Muscle layer of duodenum (tissue), 2 donors: Measurements from ENCODE around the gene JAKMIP1.
"Not testable (repeated sequence)": the region's sequence is repeated elsewhere in the genome, so short reads cannot be mapped to it uniquely, and the experiment has no call there.

ENCODE experiments used
- H3K27ac ChIP-seq: one replicate; pipeline ENCODE4 v1.7.0; 2013; ENCODE audit warnings: mild to moderate bottlenecking, low read length
- H3K27me3 ChIP-seq: one replicate; pipeline ENCODE4 v1.7.0; 2013; ENCODE audit warnings: low read depth, mild to moderate bottlenecking, control low read depth, low read length
- H3K36me3 ChIP-seq, 2 donors: one replicate each; pipeline ENCODE4 v1.7.0; 2013; ENCODE audit warnings: low read length in 2 of 2, control low read depth in 1 of 2, mild to moderate bottlenecking in 1 of 2; ENCODE audit not compliant: insufficient read depth in 2 of 2, control insufficient read depth in 1 of 2
- H3K4me1 ChIP-seq, 2 donors: one replicate each; pipeline ENCODE4 v1.7.0; 2013; ENCODE audit warnings: low read length in 2 of 2, mild to moderate bottlenecking in 2 of 2, control low read depth in 1 of 2, moderate library complexity in 1 of 2; ENCODE audit not compliant: insufficient read depth in 2 of 2, control insufficient read depth in 1 of 2
- H3K4me3 ChIP-seq, 2 donors: one replicate each; pipeline ENCODE4 v1.7.0; 2013; ENCODE audit warnings: low read length in 2 of 2, low read depth in 1 of 2, mild to moderate bottlenecking in 1 of 2
- H3K9me3 ChIP-seq, 2 donors: one replicate each; pipeline ENCODE4 v1.7.0; 2013; ENCODE audit warnings: low read length in 2 of 2, control low read depth in 1 of 2, mild to moderate bottlenecking in 1 of 2; ENCODE audit not compliant: control insufficient read depth in 1 of 2
- donor health status: healthy.

JAKMIP1 gene

DNA sequence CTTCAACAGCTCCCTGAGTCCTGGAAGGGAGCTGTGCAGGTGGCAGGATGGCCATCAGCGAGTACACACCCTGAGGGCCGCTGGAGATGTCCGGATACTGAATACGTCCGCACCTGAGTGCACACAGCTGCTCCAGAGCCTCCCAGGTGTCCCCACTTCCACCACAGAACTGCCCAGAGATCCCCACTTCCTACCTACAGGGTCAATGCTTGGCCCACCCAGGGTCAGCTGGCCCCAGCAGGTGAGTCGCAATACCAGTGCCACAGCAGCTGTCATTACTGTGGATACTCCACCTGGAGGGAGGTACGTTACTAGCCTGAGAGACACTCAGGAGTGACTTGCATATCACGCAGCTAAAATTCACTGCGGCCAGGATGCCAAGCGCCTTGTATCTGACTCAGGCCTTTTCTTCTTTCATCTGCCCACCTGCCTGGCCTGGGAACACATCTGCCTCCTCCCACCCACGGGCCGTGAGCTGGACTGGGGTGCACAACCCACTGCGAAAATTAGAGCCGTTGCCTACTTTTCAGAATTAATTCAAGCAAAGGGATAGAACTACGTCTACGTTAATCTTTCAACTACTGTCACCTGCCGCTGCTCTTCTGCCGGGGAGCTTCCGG, 191.5 kb downstream of the JAKMIP1 start:
- Histone ChIP-seq H3K9me3 (no peaks in the 10 kb centered on the region), H3K27me3 (no peaks in the 10 kb centered on the region), H3K36me3 (no peaks in the 10 kb centered on the region), H3K4me1 (no peaks in the 10 kb centered on the region), H3K4me3 (no peak overlapping the region), H3K27ac (no peak overlapping the region)

- H3K4me1 ChIP-seq = no peaks in the 10 kb centered on the region
- H3K9me3 ChIP-seq = no peaks in the 10 kb centered on the region
- H3K4me3 ChIP-seq = no peak overlapping the region
- no peaks in the 10 kb centered on the region for H3K36me3 ChIP-seq
- no peak overlapping the region for H3K27ac ChIP-seq
- no peaks in the 10 kb centered on the region for H3K27me3 ChIP-seq
Measured at GRCh38 chr4:6008092-6008551, 192.2 kb downstream of the JAKMIP1 start.

- H3K27me3 ChIP-seq = no peaks in the 10 kb centered on the region
- no peak overlapping the region for H3K4me3 ChIP-seq
- no peaks in the 10 kb centered on the region for H3K4me1 ChIP-seq
- H3K9me3 ChIP-seq = no peaks in the 10 kb centered on the region
- no peaks in the 10 kb centered on the region for H3K36me3 ChIP-seq
- no peak overlapping the region for H3K27ac ChIP-seq
Measured at GRCh38 chr4:6005175-6005574, 195.2 kb downstream of the JAKMIP1 start.

GRCh38 chr4:6003485-6003884, 196.9 kb downstream of the JAKMIP1 start:
- not testable (repeated sequence) for H3K36me3 ChIP-seq, H3K27me3 ChIP-seq

GRCh38 chr4:6002926-6003325, 197.4 kb downstream of the JAKMIP1 start:
- Histone ChIP-seq H3K4me1 (no peaks in the 10 kb centered on the region), H3K27ac (no peak overlapping the region), H3K27me3 (no peaks in the 10 kb centered on the region), H3K36me3 (no peaks in the 10 kb centered on the region), H3K9me3 (no peaks in the 10 kb centered on the region), H3K4me3 (no peak overlapping the region)

More at GRCh38 chr4:6003485-6003884, 196.9 kb downstream of the JAKMIP1 start:
- not testable (repeated sequence) for H3K4me3 ChIP-seq, H3K4me1 ChIP-seq, H3K9me3 ChIP-seq, H3K27ac ChIP-seq

GRCh38 chr4:6002492-6002833, 197.9 kb downstream of the JAKMIP1 start:
- no peaks in the 10 kb centered on the region for H3K9me3 ChIP-seq
- H3K4me3 ChIP-seq = no peak overlapping the region
- H3K4me1 ChIP-seq = no peaks in the 10 kb centered on the region
- no peak overlapping the region for H3K27ac ChIP-seq
- no peaks in the 10 kb centered on the region for H3K36me3 ChIP-seq
- H3K27me3 ChIP-seq = no peaks in the 10 kb centered on the region

GRCh38 chr4:6001680-6002491, 198.5 kb downstream of the JAKMIP1 start:
- no peaks in the 10 kb centered on the region for H3K27me3 ChIP-seq
- H3K27ac ChIP-seq = no peak overlapping the region
- no peaks in the 10 kb centered on the region for H3K4me1 ChIP-seq
- no peak overlapping the region for H3K4me3 ChIP-seq
- H3K9me3 ChIP-seq = no peaks in the 10 kb centered on the region
- no peaks in the 10 kb centered on the region for H3K36me3 ChIP-seq

DNA sequence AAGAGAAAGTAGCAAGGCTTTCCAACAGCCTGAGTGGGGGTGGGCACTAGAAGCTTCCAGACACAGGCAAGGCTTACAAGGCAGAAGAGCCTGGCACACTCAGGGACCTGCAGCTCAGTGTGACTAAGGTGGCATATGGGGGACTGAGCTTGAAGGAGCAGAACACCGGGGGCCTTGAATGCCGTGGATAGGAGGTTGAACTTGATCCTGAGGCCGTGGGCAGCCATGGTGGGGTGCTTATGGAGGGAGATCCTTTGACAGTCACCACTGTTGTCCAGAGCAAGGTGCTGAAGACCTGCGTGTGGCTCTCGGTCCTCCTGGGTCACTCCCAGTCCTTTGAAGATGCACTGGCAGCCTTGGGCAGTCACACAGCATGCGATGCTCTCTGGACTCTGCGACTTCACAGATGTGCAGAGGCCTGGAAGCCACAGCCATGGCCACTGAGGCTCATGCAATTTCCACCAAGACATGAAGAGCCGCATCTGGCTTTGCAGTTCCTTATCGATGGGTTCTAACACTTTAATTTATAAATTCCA, 200.5 kb downstream of the JAKMIP1 start:
- Histone ChIP-seq H3K4me3 (no peak overlapping the region), H3K9me3 (no peaks in the 10 kb centered on the region), H3K4me1 (no peaks in the 10 kb centered on the region), H3K36me3 (no peaks in the 10 kb centered on the region), H3K27me3 (no peaks in the 10 kb centered on the region), H3K27ac (no peak overlapping the region)

DNA sequence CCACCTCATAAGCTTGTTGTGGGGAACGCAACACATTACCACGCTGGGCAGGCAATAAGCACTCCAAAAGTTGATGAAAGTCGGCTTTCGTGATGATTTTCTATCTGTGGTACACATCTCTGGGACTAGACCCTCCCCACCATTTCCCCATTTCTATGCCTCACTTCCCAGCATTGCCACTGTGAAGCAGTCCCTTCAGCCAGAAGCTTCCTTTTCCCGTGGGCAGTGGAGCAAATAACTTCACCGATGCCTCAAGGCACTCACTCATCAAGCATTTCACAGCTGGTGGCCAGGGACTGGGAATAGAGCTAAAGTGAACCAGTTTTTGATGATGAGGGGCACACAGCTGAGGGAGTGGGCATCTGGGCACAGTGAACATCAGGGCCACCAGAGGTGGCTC, 201.0 kb downstream of the JAKMIP1 start:
- no peaks in the 10 kb centered on the region for H3K9me3 ChIP-seq
- H3K27ac ChIP-seq = no peak overlapping the region
- no peaks in the 10 kb centered on the region for H3K36me3 ChIP-seq
- H3K4me3 ChIP-seq = no peak overlapping the region
- H3K4me1 ChIP-seq = no peaks in the 10 kb centered on the region
- H3K27me3 ChIP-seq = no peaks in the 10 kb centered on the region

DNA sequence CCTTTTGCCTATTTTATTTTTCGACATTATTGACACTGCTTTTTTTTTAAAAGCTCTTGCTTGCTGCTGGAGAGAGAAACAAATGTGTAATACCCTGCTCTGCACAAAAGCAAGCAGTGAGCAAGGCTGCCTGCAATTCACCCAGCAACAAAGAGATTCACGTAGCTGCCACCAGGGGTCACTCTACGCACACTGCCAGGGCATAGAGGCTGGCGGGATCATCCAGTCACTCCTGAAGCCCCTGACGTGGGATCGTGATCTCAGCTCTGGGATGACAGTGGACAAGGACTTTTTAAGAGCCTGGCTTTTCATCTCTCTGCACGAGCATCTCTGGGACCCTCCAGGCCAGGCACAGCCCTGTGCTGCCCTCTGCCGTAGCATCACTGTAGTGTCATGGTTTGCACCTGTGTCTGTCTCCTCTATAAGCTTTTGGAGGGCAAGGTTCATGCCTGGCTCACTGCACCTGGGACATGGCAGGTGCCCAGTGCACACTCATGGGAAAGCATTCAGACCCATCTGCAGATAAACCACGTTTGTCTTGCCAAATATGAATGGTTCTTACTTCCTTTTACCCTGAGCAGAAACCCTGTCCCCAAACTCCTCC, 201.9 kb downstream of the JAKMIP1 start:
- Histone ChIP-seq H3K4me3 (no peak overlapping the region), H3K27me3 (no peaks in the 10 kb centered on the region), H3K4me1 (no peaks in the 10 kb centered on the region), H3K36me3 (no peaks in the 10 kb centered on the region), H3K9me3 (no peaks in the 10 kb centered on the region), H3K27ac (no peak overlapping the region)

- no peaks in the 10 kb centered on the region for H3K27me3 ChIP-seq
- H3K27ac ChIP-seq = no peak overlapping the region
- H3K36me3 ChIP-seq = no peaks in the 10 kb centered on the region
- H3K9me3 ChIP-seq = no peaks in the 10 kb centered on the region
- no peaks in the 10 kb centered on the region for H3K4me1 ChIP-seq
- H3K4me3 ChIP-seq = no peak overlapping the region
Measured at GRCh38 chr4:5996641-5997040, 203.7 kb downstream of the JAKMIP1 start.
